Breast epithelium (tissue), 4 donors: Measurements from ENCODE around the gene STARD3. TPM values are rescaled to one million over a fixed set of nuclear protein-coding genes. Genes with fewer than 3 reads are reported as not detected.

ENCODE experiments used
- DNase-seq, 2 donors: peaks; one replicate each; pipeline ENCODE4 v3.0.0-alpha.2; 2019; ENCODE audit warnings: low spot score in 2 of 2
- H3K27ac ChIP-seq, 2 donors: fragments of 200-600 bp; sonication (generic) in 1 of 2; one replicate each; pipeline ENCODE4 v1.5.1; 2016 to 2019; ENCODE audit warnings: mild to moderate bottlenecking in 1 of 2
- H3K27me3 ChIP-seq, 2 donors: fragments of 200-600 bp; sonication (generic) in 1 of 2; one replicate each; pipeline versions ENCODE4 v1.5.1 to v1.6.0; 2017 to 2019; ENCODE audit warnings: control low read depth in 1 of 2, mild to moderate bottlenecking in 1 of 2
- H3K36me3 ChIP-seq: fragments of 200-600 bp; one replicate; pipeline ENCODE4 v1.5.1; 2019
- H3K4me1 ChIP-seq, 2 donors: fragments of 200-600 bp; sonication (generic); one replicate each; pipeline ENCODE4 v1.5.1; 2016 to 2019; ENCODE audit warnings: control low read depth in 1 of 2
- H3K4me3 ChIP-seq, 3 donors: fragments of 200-600 bp; sonication (generic); 1 replicate in 2 of 3; 2 replicates in 1 of 3; pipeline ENCODE4 v1.5.1; 2016 to 2019; ENCODE audit warnings: mild to moderate bottlenecking in 3 of 3, moderate library complexity in 2 of 3
- H3K9me3 ChIP-seq, 2 donors: fragments of 200-600 bp; sonication (generic) in 1 of 2; one replicate each; pipeline ENCODE4 v1.5.1; 2016 to 2019; ENCODE audit warnings: control low read depth in 1 of 2
- POLR2A ChIP-seq: fragments of 450-650 bp; IDR thresholded peaks from one replicate; pipeline ENCODE4 v1.6.1; 2016; ENCODE audit warnings: antibody characterized with exemption, mild to moderate bottlenecking, moderate library complexity
- POLR2AphosphoS5 ChIP-seq, 3 donors: sonication (generic); formaldehyde crosslinking; IDR thresholded peaks; one replicate each; pipeline ENCODE4 v1.6.1; 2017; ENCODE audit warnings: antibody characterized with exemption in 3 of 3
- intact Hi-C: fragments of 100-400 bp; cut with DNase I; formaldehyde crosslinking; loops from one replicate; pipeline ENCODE4 v1.15.1; 2023; ENCODE audit warnings: low total_unique reads
- total RNA-seq, 3 donors: library from RNA; depleted of rRNA; stranded (reverse); fragments of >200 nt; gene quantifications; one replicate each; pipeline ENCODE4 v1.1.0, GENCODE V29; 2016
- TF ChIP-seq, protein P1 (sequence below), 3 donors: fragments of 450-650 bp; IDR thresholded peaks; one replicate each; pipeline ENCODE4 v1.5.1; 2016 to 2017; ENCODE audit warnings: antibody characterized with exemption in 3 of 3, mild to moderate bottlenecking in 3 of 3, moderate library complexity in 3 of 3

STARD3 gene
- total RNA-seq, 3 donors from 2014 or later: 37.0 to 43.9 (median 42.0) TPM

GRCh38 chr17:39672522-39673334 lies 35.8 kb downstream of the STARD3 start:
- H3K27me3 ChIP-seq: peaks cover 0 to 6% of the 10 kb centered on the region in 2 donors
- peak overlapping the region; percentile 68 to 70 for H3K27ac ChIP-seq
- H3K4me1 ChIP-seq: peaks cover 18 to 21% of the 10 kb centered on the region in 2 donors
- DNase-seq: no peak
- no peaks in the 10 kb centered on the region for H3K9me3 ChIP-seq
- no peaks in the 10 kb centered on the region for H3K36me3 ChIP-seq
- no peak overlapping the region for H3K4me3 ChIP-seq
- intact Hi-C loops: no loop called here
- TF ChIP-seq POLR2AphosphoS5 (IDR thresholded peaks at IDR 0.05) (no peak), POLR2A (no peak)
- TF ChIP-seq, protein P1, sequence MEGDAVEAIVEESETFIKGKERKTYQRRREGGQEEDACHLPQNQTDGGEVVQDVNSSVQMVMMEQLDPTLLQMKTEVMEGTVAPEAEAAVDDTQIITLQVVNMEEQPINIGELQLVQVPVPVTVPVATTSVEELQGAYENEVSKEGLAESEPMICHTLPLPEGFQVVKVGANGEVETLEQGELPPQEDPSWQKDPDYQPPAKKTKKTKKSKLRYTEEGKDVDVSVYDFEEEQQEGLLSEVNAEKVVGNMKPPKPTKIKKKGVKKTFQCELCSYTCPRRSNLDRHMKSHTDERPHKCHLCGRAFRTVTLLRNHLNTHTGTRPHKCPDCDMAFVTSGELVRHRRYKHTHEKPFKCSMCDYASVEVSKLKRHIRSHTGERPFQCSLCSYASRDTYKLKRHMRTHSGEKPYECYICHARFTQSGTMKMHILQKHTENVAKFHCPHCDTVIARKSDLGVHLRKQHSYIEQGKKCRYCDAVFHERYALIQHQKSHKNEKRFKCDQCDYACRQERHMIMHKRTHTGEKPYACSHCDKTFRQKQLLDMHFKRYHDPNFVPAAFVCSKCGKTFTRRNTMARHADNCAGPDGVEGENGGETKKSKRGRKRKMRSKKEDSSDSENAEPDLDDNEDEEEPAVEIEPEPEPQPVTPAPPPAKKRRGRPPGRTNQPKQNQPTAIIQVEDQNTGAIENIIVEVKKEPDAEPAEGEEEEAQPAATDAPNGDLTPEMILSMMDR (IDR thresholded peaks at IDR 0.05): peak in 1 of 3 donors; percentile 4

DNA sequence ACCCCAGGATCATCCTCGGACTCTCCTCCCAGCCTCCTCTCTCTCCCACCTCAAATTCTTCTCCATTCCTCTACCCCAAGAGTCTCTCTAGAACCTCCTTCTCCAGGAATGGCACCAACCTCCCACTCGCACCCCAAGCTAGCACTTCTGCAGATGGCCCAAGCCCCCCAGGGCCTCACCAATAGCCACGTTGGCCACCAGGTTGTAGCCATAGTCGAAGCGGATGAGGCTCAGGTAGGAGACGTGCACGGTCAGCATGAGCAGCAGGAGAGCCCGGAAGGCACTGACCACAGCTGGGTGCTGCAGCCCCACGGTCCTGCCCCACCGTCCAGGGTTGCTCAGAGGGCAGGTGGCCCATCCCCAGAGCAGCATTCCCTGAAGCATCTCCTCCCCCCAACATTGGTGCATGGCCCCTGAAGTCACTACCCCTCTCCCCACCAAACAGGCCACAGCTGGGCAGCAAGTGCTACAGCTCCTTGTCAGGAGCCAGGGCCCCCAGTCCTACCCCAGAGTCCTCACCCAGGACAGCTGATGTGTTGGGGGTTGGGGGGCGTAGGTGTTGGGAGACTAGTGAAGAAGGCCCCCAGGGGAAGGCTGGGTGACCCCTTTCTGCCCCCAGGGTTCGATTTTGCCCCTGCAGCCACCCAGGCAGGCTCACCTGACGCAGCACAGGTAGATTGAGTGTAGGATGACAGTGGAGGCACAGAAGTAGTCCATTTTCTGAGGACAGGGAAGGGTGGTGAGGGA lies 36.6 kb downstream of the STARD3 start:
- Histone ChIP-seq H3K36me3 (no peaks in the 10 kb centered on the region), H3K27me3 (peaks cover 0 to 6% of the 10 kb centered on the region in 2 donors), H3K4me1 (peaks cover 11 to 16% of the 10 kb centered on the region in 2 donors), H3K4me3 (no peak overlapping the region), H3K27ac (peak overlapping the region; percentile 87 to 91), H3K9me3 (no peaks in the 10 kb centered on the region)
- intact Hi-C loops: no loop called here
- DNase-seq: no peak
- TF ChIP-seq POLR2AphosphoS5 (IDR thresholded peaks at IDR 0.05) (no peak), POLR2A (no peak)
- TF ChIP-seq, protein P1 (IDR thresholded peaks at IDR 0.05): no peak

DNA sequence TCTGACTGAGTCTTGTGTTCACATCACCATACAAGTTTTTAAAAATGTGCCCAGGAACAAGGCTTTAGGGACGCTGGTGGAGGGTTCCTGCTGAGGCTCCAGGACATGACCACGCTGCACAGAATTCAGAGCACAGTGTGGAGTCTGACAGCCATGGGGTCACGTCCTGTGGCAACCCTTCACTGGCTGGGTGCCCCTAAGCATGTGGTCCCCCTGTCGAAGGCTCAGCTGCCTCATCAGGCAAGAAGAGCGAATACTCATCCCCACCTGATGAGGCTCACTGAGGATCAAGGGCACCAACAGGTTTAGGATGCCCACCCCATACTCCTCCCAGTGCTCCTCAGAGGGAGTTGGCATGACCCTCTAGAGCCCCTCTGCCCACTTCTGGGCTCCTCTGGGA lies 37.2 kb downstream of the STARD3 start:
- TF ChIP-seq POLR2A: no peak
- Histone ChIP-seq H3K4me3 (no peak overlapping the region), H3K27ac (peak overlapping the region; percentile 87 to 91), H3K27me3 (peaks cover 0 to 6% of the 10 kb centered on the region in 2 donors), H3K9me3 (no peaks in the 10 kb centered on the region), H3K36me3 (no peaks in the 10 kb centered on the region), H3K4me1 (peaks cover 10 to 16% of the 10 kb centered on the region in 2 donors)
- intact Hi-C loops: no loop called here
- DNase-seq: no peak

GRCh38 chr17:39674702-39675389 lies 37.9 kb downstream of the STARD3 start:
- Histone ChIP-seq H3K27ac (peak overlapping the region; percentile 87 to 91), H3K27me3 (peaks cover 0 to 4% of the 10 kb centered on the region in 2 donors), H3K9me3 (no peaks in the 10 kb centered on the region), H3K4me3 (no peak overlapping the region), H3K36me3 (no peaks in the 10 kb centered on the region), H3K4me1 (peaks cover 10 to 16% of the 10 kb centered on the region in 2 donors)
- peak; percentile 77 to 90 for DNase-seq
- intact Hi-C loops: no loop called here
- TF ChIP-seq POLR2AphosphoS5 (IDR thresholded peaks at IDR 0.05) (peak in 1 of 3 donors; percentile 27), POLR2A (no peak)
- TF ChIP-seq, protein P1 (IDR thresholded peaks at IDR 0.05): no peak

GRCh38 chr17:39675390-39676082 lies 38.6 kb downstream of the STARD3 start:
- peaks cover 10 to 16% of the 10 kb centered on the region in 2 donors for H3K4me1 ChIP-seq

More at GRCh38 chr17:39675390-39676082, 38.6 kb downstream of the STARD3 start:
- Histone ChIP-seq H3K9me3 (no peaks in the 10 kb centered on the region), H3K27ac (peak overlapping the region; percentile 87 to 91), H3K4me3 (peak overlapping the region in 1 of 3 donors; percentile 15), H3K27me3 (no peaks in the 10 kb centered on the region), H3K36me3 (no peaks in the 10 kb centered on the region)
- TF ChIP-seq, protein P1 (IDR thresholded peaks at IDR 0.05): no peak
- TF ChIP-seq POLR2A (no peak), POLR2AphosphoS5 (IDR thresholded peaks at IDR 0.05) (no peak)
- intact Hi-C loops: no loop called here
- DNase-seq: no peak
